Ishikawa (cell line): ENCODE data around the gene BAD.

Experiments used
- CEBPB ChIP-seq: IDR thresholded peaks from 2 replicates; pipeline ENCODE4 v1.6.1; 2012
- CREB1 ChIP-seq: IDR thresholded peaks from 2 replicates; pipeline ENCODE4 v1.6.1; 2012; ENCODE audit warnings: low read depth
- EGR1 ChIP-seq: IDR thresholded peaks from 2 replicates; pipeline ENCODE4 v1.6.1; 2012
- EP300 ChIP-seq: IDR thresholded peaks from 2 replicates; pipeline ENCODE4 v1.6.1; 2012; ENCODE audit warnings: borderline replicate concordance
- FOXM1 ChIP-seq: IDR thresholded peaks from 2 replicates; pipeline ENCODE4 v1.6.1; 2012; ENCODE audit warnings: low read depth, borderline replicate concordance
- MAX ChIP-seq: IDR thresholded peaks from 2 replicates; pipeline ENCODE4 v1.6.1; 2012
- NFIC ChIP-seq: IDR thresholded peaks from 2 replicates; pipeline ENCODE4 v1.6.1; 2012
- RAD21 ChIP-seq: IDR thresholded peaks from 2 replicates; pipeline ENCODE4 v1.6.1; 2012; ENCODE audit warnings: low read depth
- REST ChIP-seq: IDR thresholded peaks from 2 replicates; pipeline ENCODE4 v1.6.1; 2012; ENCODE audit warnings: low read depth, mild to moderate bottlenecking
- TAF1 ChIP-seq: IDR thresholded peaks from 2 replicates; pipeline ENCODE4 v1.6.1; 2012; ENCODE audit warnings: low read depth, mild to moderate bottlenecking
- TCF12 ChIP-seq: IDR thresholded peaks from 2 replicates; pipeline ENCODE4 v1.6.1; 2012; ENCODE audit warnings: low read depth
- TEAD4 ChIP-seq: IDR thresholded peaks from 2 replicates; pipeline ENCODE4 v1.6.1; 2012
- USF1 ChIP-seq: IDR thresholded peaks from 2 replicates; pipeline ENCODE4 v1.6.1; 2012
- YY1 ChIP-seq: IDR thresholded peaks from 2 replicates; pipeline ENCODE4 v1.6.1; 2012; ENCODE audit warnings: low read depth
- ZBTB7A ChIP-seq: IDR thresholded peaks from 2 replicates; pipeline ENCODE4 v1.6.1; 2012; ENCODE audit warnings: low read depth

BAD gene

DNA sequence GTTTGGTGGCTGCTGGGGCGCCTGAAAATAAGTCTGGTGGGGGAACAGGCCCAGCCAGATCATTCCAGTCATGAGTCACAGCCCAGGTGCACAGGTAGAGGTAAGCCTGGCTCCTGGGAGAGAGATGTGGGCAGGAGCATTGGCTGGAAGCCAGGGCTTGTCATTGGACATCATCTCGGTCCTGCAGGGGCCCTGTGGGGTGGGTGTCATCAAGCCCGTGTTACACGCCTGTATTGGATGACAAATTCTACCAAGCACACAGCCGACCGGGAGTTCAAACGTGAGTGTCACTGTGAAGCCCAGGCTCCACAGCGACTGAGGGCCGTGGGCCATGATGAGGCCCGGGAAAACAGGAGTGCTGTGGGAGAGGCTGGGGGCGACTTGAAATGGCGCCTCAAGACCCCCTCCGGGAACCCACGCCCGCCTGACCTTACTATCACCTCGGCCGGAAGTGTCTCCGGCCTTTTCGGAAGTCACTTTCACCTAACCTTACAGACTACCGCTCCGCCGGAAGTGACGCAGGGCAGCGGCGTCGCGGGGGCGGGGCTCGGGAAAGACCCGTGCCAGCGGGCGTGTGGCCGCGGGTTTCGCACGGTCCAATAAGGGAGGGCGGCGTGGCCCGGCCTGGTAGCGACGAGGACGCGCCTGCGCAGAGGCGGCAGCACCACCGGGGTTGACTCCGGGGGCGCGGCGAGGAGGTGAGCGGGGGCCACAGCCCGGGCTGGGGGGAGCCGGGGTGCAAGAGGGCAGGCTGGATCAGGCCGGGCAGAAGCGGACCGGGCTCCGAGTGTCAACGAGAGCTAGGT lies 43.8 kb downstream of the BAD start, which contains the start of gene FKBP2:
Gene FKBP2 (plus strand): TSS at position 661 of the 806 bp plus-strand sequence. CDS start 1,293 bp downstream, outside the sequence.
- TF ChIP-seq USF1: peak; percentile 41; the same call in 1 of the 2 replicates
- TF ChIP-seq YY1: no peak
- peak; percentile 88 for TF ChIP-seq TCF12
- TF ChIP-seq NFIC: peak; percentile 83
- TF ChIP-seq FOXM1: peak; percentile 91
- TF ChIP-seq TEAD4: peak; percentile 17
- TF ChIP-seq EGR1: peak; percentile 31; the same call in 1 of the 2 replicates
- peak; percentile 88 for TF ChIP-seq TAF1
- 0 out of 2 replicates have a peak, but pooled peaks have one; percentile 22 for TF ChIP-seq CEBPB
- TF ChIP-seq REST: no peak
- TF ChIP-seq ZBTB7A: peak; percentile 76; the same call in 1 of the 2 replicates
- peak; percentile 50; the same call in 1 of the 2 replicates for TF ChIP-seq EP300
- TF ChIP-seq CREB1: peak; percentile 87
- no peak for TF ChIP-seq RAD21
- peak; percentile 56 for TF ChIP-seq MAX

DNA sequence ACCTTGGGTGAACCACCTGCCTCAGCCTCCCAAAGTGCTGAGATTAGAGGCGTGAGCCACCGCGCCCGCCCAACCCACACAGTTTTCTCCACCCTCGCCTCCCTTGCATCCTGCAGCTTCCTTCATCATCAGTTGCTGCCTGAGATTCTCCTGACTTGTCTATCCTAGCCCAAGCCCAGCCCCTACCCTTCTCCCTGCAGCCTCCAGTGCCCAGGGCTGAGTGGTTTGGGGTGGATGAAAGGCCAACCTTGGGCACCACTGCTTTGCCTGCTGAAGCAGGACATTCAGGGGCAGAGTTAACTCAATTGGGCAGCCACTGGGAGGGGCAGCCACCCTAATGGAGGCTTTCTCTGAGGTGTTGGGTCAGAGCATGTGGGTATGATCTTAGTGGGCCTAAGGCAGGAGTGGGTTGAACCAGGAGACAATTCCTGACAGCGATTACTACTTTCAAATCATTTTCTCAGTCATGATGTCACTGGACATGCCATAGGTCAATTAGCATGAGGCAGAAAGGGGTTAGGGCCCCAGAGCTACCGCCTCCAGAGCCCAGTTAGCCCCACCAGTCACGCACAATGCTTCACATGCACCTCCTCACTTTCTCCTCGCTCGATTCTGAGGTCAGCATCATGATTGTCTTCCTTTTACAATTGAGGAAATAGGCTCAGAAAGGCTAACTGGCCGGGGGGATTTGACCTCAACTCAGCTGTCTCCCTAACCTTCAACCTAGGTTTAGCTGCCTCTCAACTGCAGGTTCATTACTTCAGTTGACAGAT lies 44.6 kb downstream of the BAD start:
- TF ChIP-seq USF1: no peak
- TF ChIP-seq EP300: no peak
- no peak for TF ChIP-seq TEAD4
- TF ChIP-seq CREB1: no peak
- TF ChIP-seq TAF1: no peak
- no peak for TF ChIP-seq ZBTB7A
- no peak for TF ChIP-seq FOXM1
- TF ChIP-seq YY1: no peak
- TF ChIP-seq NFIC: no peak
- TF ChIP-seq EGR1: no peak
- TF ChIP-seq TCF12: no peak
- no peak for TF ChIP-seq MAX
- no peak for TF ChIP-seq CEBPB
- no peak for TF ChIP-seq RAD21
- TF ChIP-seq REST: no peak

- TF ChIP-seq TEAD4: no peak
- TF ChIP-seq CREB1: no peak
- TF ChIP-seq REST: no peak
- TF ChIP-seq ZBTB7A: no peak
- no peak for TF ChIP-seq EP300
- no peak for TF ChIP-seq MAX
- TF ChIP-seq USF1: no peak
- TF ChIP-seq TAF1: no peak
- no peak for TF ChIP-seq RAD21
- no peak for TF ChIP-seq EGR1
- TF ChIP-seq FOXM1: no peak
- no peak for TF ChIP-seq TCF12
- no peak for TF ChIP-seq NFIC
- no peak for TF ChIP-seq CEBPB
- TF ChIP-seq YY1: no peak
These were observed 45.5 kb downstream of the BAD start for GRCh38 chr11:64238999-64239398.
